HG02970 (cell line): ENCODE data around the gene MRPL49.
"Not testable (repeated sequence)": the region's sequence is repeated elsewhere in the genome, so short reads cannot be mapped to it uniquely, and the experiment has no call there.

Experiments used
- ATAC-seq: cut with Tn5 transposase; IDR thresholded peaks from one replicate; pipeline ENCODE4 v1.9.1; 2021; ENCODE audit warnings: mild to moderate bottlenecking, moderate library complexity, moderate number of reproducible peaks; ENCODE audit not compliant: unreplicated experiment, low FRiP score

The MRPL49 gene

GRCh38 chr11:65160643-65161042 is 38.5 kb downstream of the MRPL49 start:
- no peak for ATAC-seq

- no peak for ATAC-seq
These were observed 41.6 kb downstream of the MRPL49 start for GRCh38 chr11:65163684-65164083.

GRCh38 chr11:65165410-65166317 is 43.5 kb downstream of the MRPL49 start:
- no peak for ATAC-seq

- ATAC-seq = no peak
These were observed 44.8 kb downstream of the MRPL49 start for GRCh38 chr11:65166893-65167292.

GRCh38 chr11:65167656-65168055 is 45.5 kb downstream of the MRPL49 start:
- no peak for ATAC-seq

- ATAC-seq = no peak
These were observed 47.1 kb downstream of the MRPL49 start for GRCh38 chr11:65169164-65169641.

GRCh38 chr11:65170058-65170534 is 48.0 kb downstream of the MRPL49 start, which contains the start of gene SPDYC:
TSS of gene SPDYC (plus strand) at chr11:65170233. CDS start at chr11:65171358, 1,125 bp downstream.
- ATAC-seq = no peak

GRCh38 chr11:65172600-65172999 is 50.5 kb downstream of the MRPL49 start:
- ATAC-seq = no peak

GRCh38 chr11:65174571-65175010 is 52.5 kb downstream of the MRPL49 start:
- not testable (repeated sequence) for ATAC-seq
